ENCODE data around the gene RAB11A. TPM values are rescaled to one million over a fixed set of nuclear protein-coding genes. Genes with fewer than 3 reads are reported as not detected.
A peak's percentile ranks its signal among the peaks of the same experiment; 100 is the strongest.

RAB11A gene
- total and polyA plus RNA-seq, 9 of the 15 experiments (the other 6 are each of a cell fraction or from before 2014, with no cell fraction given) = 129 to 369 (median 245) TPM

GRCh38 chr15:65832549-65833364, 36.5 kb upstream of the RAB11A start (continued):
- no peak for TF ChIP-seq NBN (IDR thresholded peaks at IDR 0.05; ENCODE audit: low read depth)
- no peak for TF ChIP-seq PHB2 (IDR thresholded peaks at IDR 0.05; ENCODE audit: low read depth)
- TF ChIP-seq CBFA2T2 (conservative IDR thresholded peaks at IDR 0.05) = no peak
- no peak for TF ChIP-seq RFX7 (CRISPR knock-in tag; IDR thresholded peaks at IDR 0.05)
- TF ChIP-seq ZNF282 (CRISPR knock-in tag; IDR thresholded peaks at IDR 0.05) = no peak
- TF ChIP-seq RAD51 (IDR thresholded peaks at IDR 0.05; ENCODE audit: borderline replicate concordance, low read depth) = no peak
- TF ChIP-seq KAT7 (CRISPR knock-in tag; IDR thresholded peaks at IDR 0.05; ENCODE audit: borderline replicate concordance) = no peak
- TF ChIP-seq NELFE (IDR thresholded peaks at IDR 0.05; ENCODE audit: insufficient read depth, insufficient read length) = no peak
- TF ChIP-seq PCBP2 (IDR thresholded peaks at IDR 0.05; ENCODE audit: low read depth, low read length, poor library complexity, severe bottlenecking) = no peak
- no peak for TF ChIP-seq NR4A1 (CRISPR knock-in tag; IDR thresholded peaks at IDR 0.05)
- peak; percentile 86 for TF ChIP-seq NR4A1 (tag; IDR thresholded peaks at IDR 0.05)
- TF ChIP-seq PURB (CRISPR knock-in tag; IDR thresholded peaks at IDR 0.05; ENCODE audit: low read depth) = no peak
- TF ChIP-seq ZNF174 (CRISPR knock-in tag; IDR thresholded peaks at IDR 0.05) = no peak
- no peak for TF ChIP-seq CLOCK (CRISPR knock-in tag; IDR thresholded peaks at IDR 0.05; ENCODE audit: borderline replicate concordance)
- no peak for TF ChIP-seq KDM1A (IDR thresholded peaks at IDR 0.05)
- 0 out of 2 replicates have a peak, but pooled peaks have one; percentile 40 for TF ChIP-seq CREB3L1 (IDR thresholded peaks at IDR 0.05; ENCODE audit: borderline replicate concordance, low read depth)
- TF ChIP-seq ZFP30 (CRISPR knock-in tag; IDR thresholded peaks at IDR 0.05; ENCODE audit: borderline replicate concordance) = no peak

All from K562 (cell line).